HG03280 (cell line): ENCODE data around the gene SPATA16.
"Not testable (repeated sequence)": the region's sequence is repeated elsewhere in the genome, so short reads cannot be mapped to it uniquely, and the experiment has no call there.

Source experiments
- ATAC-seq: cut with Tn5 transposase; IDR thresholded peaks from one replicate; pipeline ENCODE4 v1.9.1; 2021; ENCODE audit warnings: mild to moderate bottlenecking, moderate library complexity; ENCODE audit not compliant: unreplicated experiment

The SPATA16 gene

DNA sequence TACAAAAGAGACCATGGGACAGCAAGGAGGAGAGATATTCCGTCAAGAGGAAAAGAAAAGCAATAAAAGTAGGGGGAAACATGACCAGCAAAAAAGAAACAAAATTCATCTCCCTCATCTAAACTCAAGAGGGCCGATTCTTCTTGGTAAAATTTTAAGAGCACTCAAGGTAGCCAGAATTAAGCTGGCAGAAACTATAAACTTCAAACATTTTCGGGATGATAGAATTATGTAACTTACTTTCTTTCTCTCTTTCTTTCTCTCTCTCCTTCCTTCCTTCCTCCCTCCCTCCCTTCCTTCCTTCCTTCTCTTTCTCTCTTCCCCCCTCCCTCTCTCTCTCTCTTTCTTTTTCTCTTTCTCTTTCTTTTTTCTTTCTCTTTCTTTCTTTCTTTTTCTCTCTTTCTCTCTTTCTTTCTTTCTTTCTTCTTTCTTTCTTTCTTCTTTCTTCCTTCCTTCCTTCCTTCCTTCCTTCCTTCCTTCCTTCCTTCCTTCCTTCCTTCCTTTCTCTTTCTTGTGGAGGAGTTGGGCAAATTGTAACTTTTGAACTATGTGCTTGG is 180.3 kb downstream of the SPATA16 start:
- ATAC-seq = not testable (repeated sequence)

DNA sequence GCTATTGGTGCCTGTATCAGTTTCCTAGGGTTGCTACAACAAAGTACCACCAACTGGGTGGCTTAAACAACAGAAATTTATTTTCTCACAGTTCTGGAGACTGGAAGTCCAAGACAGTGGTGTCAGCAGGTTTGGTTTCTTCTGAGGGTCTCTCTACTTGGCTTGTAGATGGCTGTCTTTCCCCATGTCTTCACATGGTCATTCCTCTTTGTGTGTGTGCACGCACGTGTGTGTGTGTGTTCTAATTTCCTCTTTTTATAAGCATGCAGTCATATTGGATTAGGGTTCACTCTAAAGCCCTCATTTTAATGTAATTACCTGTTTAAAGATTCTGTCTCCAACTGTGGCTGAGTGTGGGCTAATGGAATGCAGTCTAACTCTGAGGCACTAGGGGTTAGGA is 182.5 kb downstream of the SPATA16 start:
- no peak for ATAC-seq

DNA sequence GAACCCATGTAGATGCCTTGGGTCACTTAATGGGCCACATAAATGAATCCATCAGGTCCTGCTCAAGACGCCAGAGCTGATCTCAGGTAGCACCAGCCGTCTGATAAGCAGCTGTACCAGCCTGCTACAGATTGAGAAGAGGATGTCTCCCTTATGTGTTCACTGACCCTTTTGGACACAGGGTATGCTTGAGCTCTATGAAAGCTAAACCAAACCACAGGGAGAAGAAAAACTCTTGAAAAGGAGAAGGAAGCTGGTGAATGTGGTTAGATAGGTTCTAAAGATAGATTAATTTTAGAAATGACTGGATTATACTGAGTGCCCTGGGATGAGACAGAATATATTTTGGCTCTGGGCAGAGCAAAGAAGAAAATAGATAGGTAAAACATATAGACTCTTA is 187.5 kb downstream of the SPATA16 start:
- ATAC-seq = no peak

DNA sequence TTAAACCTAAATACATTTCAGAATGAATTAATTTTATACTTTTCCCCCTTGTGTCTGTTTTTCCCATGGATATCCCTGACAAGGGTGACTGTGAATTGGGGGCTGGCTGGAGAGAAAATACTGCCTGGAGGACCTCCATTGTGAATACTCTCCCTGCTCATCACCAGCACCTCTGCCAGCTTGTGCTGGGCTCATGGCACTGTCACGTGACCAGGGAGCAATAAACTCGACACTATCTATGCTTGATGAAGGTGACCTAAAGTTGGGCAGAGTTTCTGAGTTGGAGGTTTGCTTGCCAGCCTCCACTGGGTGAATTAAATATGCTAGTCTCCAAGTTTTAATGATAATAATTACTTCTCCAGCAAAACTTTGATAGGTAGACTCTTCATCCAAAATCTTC is 189.5 kb downstream of the SPATA16 start:
- no peak for ATAC-seq

DNA sequence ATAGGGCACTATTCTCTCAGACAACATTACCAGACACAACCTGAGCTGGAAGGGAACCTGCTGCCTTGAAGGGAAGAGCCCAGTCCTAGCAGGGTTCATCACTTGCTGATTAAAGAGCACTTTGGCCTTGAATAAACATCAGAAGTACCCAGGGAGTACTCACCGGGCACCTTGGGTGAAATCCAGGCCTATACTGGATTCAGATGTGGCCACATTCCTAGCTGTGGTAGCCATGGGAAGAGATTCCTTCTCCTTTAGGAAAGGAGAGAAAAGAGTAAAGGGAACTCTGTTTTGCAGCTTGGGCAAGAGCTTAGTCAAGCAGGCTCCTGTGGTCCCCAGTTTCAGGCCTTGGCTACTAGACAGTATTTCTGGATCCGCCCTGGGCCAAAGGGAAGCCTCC is 195.0 kb downstream of the SPATA16 start:
- no peak for ATAC-seq

DNA sequence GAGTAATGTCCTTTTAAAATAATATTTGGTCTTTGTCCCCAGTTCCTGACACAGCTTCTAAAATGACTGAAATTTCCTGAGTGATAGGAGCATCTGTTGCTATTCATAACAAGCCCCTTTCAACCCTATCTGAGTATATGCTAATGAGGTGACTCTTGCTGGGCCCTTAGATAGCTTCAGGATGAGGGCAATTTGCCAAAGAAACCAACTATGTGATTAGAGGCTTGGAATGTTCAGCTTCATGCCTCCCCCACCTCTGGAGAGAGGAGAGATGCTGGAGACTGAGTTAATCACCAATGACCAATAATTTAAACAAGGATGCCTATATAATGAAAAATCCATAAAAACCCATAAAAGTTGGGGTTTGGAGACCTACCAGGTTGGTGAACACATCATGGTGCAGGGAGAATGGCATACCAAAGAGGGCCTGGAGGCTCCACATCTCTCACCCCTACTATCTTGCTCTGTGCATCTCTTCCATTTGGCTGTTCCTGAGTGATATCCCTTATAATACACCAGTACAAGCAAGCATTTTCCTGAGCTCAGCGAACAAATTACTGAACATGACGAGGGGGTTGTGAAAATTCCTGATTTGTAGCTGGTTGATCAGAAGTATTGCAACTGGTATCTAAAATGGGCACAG is 201.3 kb downstream of the SPATA16 start:
- ATAC-seq = no peak

DNA sequence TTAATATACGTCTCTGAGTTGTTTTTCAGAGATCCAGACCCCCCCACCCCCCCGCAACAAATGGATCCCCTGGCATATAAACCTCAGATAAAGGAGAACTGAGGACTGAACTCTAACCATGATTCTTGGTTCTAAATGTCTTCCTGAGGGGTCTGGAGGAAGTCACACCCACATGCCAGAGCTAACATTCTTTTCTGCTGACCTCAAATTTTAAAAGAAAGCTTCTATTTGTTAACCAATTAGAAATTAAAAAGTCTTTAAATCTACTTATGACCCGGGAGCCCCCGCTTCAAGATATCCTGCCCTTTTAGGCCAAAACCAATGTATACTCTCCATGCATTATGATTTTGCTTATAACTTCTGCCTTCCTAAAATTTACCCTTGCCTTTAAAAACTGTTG is 202.2 kb downstream of the SPATA16 start:
- ATAC-seq = no peak

DNA sequence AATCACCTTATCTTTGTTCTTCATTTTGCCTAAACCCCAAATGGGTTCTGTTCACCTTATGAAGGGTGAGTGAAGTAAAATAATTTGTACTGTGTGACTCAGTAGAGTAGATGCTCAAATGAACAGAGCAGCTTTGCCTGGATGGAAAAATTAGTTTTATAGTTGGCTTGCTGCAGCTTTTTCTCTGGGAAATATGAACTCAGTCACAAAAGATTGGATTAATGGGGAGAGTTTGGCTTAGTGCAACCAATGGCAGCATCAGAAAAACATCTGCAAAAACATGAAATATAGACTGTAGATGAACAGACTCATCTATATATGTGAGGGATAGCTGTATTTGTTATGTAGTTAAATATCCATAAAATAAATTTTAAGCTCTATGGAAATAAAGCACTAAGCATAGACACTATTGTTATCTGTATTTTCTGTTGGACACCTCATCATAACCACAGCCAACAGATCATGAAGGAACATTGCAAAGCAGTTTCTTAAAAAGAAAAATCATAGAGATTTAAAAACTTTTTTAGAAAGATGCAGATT is 209.2 kb downstream of the SPATA16 start:
- no peak for ATAC-seq

DNA sequence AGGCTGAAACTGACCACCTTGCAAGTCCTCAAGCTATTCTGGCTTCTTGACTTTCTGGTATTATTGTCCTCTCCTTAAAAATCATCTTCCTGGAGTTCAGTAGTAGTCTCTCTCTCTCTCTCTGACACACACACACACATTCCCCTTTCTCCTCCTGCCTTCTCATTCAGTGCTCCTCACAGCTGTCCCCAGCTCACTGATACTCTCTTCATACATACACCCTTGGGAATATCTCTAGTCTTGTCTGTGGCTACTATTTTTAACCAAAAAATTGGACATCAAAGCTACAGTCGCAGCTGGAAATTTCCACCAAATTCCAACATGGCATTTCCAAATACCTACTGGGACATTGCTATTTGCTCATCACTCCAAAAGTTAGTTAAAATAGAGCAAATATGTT is 211.6 kb downstream of the SPATA16 start:
- no peak for ATAC-seq

DNA sequence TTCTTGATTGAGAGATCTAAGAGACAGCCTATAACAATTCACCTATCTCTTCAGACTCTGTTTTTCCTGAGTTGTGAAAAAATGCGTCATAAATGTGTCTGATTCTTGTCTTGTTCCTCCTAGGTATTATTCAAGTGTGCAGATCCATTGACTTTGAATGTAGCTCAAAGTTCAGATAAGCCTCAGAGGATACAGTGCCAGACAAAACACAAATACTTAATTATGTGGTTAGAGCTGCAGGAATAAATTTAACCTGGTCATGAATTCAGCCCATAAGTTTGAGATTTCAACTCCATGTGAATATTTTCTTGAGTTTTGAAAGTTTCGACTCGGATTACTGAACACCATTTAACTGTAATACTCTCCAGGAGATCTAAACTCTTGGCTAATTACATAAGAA is 216.5 kb downstream of the SPATA16 start:
- no peak for ATAC-seq

DNA sequence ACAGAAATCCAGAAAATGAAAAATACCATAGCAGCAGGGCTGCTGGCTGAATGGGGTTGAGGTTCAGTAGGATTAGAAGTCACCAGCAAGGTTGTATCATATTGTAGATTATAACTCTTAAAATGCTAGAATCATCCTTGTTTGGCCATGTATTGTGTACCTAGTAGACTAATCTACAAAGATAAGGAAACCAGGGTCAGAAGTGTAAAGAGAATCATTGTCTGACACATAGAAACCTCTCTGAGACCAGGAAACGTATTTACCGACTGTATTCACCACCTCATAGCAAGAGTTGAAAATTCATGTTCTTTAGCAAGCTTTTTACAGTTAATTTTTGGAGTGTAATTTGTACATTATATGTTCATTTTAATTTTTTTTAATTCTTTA is 221.7 kb downstream of the SPATA16 start:
- no peak for ATAC-seq

DNA sequence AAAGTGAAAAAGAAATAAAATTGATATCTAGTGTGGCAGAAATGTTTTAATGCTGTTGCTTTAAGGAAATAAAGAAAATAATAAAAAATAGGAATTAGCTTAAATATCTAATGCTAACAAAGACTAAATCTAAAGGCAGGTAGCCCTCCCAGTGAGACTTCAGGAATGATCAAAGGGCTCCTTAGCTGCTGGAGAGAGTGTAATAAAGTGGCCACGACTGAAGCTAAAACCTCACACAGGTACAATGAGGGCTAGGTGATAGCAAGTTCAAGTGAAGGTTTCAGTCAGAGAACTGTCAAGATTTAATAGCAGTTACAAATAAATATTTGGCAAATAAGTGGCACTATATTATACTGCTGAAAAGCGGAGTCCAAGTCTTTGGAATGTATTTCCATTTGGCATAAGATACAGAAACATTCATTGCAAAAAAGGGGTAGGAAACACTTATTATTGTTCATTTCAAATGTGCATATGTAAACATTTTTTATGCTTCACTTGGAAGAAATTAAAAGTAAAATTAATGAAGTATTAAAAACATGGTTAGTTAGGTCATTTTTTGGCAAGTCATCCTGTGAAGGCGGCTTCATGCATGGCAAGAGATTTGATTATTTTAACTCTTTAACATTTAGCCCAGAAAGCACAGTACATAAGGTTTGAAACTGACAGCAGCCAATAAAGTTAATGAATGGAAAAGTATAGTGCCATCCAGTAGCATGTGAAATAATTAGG is 222.3 kb downstream of the SPATA16 start:
- ATAC-seq = no peak

DNA sequence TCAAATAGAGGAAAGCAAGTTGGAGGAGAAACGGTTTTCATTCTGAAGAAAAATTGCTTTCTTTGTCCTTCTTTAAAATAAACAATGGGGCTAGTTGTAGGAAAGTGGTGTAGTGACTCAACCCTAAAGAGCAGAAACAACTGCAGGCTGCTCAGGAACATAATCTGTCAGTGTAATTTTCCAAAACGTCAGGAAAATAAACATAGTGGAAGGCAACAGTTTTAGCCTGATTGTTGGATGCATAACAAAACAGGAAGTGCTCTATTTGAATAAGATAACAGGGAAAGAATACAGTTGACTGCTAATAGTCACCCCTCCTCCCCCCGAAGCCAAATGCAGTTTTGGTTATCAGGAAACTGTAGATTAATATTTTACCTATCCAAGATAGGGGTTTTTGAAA is 222.9 kb downstream of the SPATA16 start:
- no peak for ATAC-seq

DNA sequence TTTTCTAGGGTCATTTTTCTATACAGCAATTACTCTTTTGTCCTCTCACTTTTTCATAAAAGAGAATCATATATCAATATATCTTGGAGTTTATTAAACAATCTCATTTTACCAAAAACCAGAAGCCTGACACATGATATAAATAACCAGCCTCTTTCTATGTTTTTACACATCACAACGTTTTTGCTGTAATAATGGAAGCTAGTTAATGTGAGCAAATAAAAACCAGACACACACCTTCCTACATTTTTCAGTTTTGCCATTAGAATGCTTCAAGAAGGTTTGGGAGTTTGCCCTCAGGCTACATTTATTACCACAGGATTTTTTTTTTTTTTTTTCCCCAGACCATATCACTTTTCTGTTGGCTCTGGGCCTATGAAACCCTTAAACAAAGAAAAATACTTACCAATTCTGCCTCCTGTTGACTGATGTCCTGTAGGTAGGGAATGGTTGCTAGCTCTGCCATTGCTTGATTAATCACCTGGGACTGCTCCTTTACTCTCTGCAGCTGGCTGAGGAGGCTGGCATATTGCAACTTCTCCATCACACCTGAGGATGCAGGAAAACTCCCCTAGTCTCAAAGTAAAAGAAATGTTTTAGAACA is 225.0 kb downstream of the SPATA16 start:
- ATAC-seq = no peak

DNA sequence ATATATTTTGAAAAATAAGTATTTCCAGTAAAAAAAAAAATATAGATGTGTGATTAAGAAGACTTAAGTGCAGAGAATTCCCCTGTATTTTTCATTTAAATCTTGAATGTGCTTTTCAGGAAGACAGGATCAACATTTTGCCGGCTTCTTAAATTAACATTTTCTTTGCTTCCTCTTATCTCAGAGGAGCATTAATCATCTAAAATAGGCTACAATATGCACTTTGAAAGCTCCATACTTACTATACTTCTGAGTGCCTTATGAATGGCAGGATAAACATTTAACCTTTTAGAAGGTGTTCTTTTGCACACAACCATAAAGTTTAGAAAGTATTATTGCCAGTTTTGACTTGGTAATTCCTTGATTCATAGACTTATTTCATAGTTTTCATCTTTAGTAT is 226.2 kb downstream of the SPATA16 start:
- ATAC-seq = no peak

DNA sequence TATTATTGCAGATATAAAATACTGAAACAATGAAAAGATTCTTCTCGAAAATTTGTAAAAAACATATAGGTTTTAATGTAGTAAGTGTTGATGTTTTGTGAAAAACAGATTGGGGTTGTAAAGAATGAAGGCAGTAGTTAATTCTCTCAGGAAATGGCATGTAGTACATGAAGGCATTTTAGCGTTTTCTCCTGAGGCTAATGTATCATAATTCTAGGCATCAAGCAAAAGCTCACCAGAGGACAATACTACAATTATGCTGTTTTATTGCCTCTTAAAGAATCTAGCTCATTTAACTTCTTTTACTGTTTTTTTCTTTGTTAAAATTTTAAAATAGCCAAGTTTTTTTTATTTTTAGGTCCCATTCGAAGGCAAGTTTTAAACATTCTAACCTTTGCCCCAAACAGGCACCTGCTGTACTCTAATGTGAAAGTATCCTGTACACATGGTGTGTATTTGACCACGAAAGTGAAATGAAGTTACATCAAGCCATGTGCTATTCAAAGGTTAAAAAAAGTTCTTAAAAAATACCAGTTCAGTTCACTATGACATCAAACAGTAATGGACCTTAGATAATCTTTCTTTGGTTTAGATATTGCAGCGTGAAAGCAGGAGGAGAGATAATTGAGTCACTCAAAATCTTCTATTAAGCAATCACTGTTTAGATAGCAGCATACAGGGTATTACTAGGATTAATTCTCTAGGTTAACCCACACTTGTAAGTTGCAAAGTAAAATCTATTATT is 227.0 kb downstream of the SPATA16 start:
- no peak for ATAC-seq

DNA sequence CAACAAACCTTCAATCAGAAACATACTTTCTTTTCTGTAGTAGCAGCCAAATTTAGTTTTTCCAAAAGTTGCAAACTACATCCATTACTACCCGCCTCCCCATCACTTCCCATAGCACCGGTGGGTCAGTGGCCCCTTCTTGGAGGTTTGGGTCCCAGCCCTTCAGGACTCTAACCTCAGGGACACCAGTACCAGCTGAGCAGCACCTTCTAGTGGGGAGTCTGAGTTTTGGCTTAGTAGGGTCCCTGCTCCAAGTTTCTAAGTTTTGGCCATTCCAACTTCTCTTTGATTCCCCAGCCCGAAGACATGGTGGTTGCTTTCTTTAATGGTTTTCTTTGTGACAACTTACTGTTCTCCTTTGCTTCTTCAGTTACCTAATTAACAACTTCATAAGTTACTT is 229.9 kb downstream of the SPATA16 start:
- ATAC-seq = no peak

DNA sequence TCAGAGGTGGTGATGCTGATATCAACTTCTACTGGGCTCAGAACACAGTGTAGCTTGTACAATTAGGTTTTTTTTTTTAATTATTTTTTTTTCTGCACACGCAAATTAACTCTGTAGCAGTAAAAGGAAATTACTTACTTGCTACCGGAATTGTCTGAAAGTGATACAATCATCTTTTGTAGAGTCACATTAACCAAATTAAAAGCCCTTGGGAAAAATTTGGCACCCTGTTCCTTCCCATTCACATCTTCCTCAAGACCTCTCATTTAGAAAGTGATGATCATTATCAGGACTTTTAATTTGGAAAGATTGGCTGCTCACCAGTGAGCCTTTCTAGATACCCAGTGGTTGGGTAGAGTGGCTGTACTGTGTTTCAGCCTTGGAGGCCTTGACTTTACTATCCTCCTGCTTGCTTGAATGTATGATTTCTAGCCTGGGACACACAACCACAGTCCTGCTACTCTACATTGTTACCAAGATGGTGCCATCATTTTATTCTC is 232.2 kb downstream of the SPATA16 start:
- ATAC-seq = no peak

DNA sequence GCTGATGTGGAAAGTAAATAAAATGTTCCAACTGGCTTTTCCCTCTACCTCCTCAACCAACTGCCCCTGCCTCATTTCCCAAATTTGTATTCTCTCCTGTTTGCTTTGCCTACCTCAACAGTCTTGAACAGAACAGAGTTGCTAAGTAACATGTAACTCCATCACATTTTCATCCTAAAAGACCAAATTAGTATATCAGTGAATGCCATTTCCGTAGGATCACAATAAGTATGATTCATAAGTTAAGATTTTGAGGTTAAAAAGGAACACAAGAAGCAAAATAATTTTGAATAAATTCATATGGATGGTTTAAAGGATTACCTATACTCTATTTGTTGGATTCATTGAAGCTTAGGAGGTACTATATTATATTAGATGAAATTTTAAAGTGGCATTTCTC is 235.6 kb downstream of the SPATA16 start:
- no peak for ATAC-seq

DNA sequence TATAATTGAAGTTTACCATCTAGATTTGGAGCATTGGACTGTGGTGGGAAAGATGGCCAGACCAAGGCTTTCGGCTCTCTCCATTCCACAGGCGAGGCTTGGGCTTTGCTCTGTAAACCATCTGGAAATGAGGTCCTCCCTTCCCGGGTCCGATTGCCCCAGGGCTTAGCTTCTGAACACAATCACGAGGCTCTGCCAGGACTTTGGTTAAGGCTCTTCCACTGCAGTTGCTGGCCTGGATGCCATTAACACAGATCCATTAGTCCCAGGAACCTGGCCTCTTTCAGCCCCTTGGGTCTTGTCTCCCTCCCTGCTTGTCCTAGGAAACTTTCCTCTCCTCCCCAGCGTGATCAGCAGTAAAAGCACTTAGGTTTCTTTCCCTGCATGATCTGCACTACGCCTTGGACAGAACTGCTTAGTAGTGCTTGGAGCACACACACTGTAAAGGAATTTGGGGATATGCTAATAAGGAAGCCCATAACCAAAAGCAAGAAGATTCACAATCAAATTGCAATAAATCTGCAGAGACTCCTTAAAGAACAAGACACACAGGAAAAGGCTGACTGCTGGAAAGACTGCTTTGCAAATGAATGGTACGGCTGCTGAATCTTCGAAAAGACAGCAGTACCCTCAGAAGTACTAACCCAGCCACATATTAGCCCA is 236.2 kb downstream of the SPATA16 start:
- ATAC-seq = no peak
